ENCODE results near the gene INHA.

Gene INHA

GRCh38 chr2:219555956-219556355, 16.2 kb upstream of the INHA start:
- no CpG with 5 or more reads among the region's 20 CpGs for WGBS, 2 donors (ENCODE audit: extremely low coverage in 2 of 2, insufficient read length in 2 of 2, insufficient replicate concordance in 1 of 2)
- H2BK12ac ChIP-seq (ENCODE audit: low read length), result peak overlapping the region; percentile 41
- peaks cover 0 to 21% (median 0%) of the 10 kb centered on the region in 3 experiments for H3K27me3 ChIP-seq (ENCODE audit: control insufficient read depth in 3 of 3, insufficient read depth in 3 of 3, low read depth in 1 of 3, low read length in 3 of 3)
- H4K91ac ChIP-seq (ENCODE audit: low read depth, low read length, poor library complexity), result no peak overlapping the region
- no peak overlapping the region for H3K4me3 ChIP-seq (ENCODE audit: low read length in 2 of 2)
- no peak overlapping the region for H3K9ac ChIP-seq (ENCODE audit: low read depth, low read length, poor library complexity)
- H3K27ac ChIP-seq (replicated peaks; ENCODE audit: low read length), result no peak overlapping the region
- H3K9me3 ChIP-seq (replicated peaks in 1 of 2; ENCODE audit: control insufficient read depth in 2 of 2, insufficient read depth in 1 of 2, low read depth in 1 of 2, low read length in 2 of 2), result peaks cover 0 to 5% of the 10 kb centered on the region in 2 donors
- H3K18ac ChIP-seq (ENCODE audit: low read length), result no peak overlapping the region
- DNase-seq (ENCODE audit: low spot score), result no peak
- H2AK5ac ChIP-seq (ENCODE audit: low read depth, low read length), result no peak overlapping the region
- no peak overlapping the region for H3K4me2 ChIP-seq (ENCODE audit: insufficient read depth, low read length, poor library complexity, severe bottlenecking)
- H3K36me3 ChIP-seq (replicated peaks in 1 of 2; ENCODE audit: control insufficient read depth in 2 of 2, insufficient read depth in 2 of 2, low read length in 2 of 2), result peaks cover 14 to 55% of the 10 kb centered on the region in 2 donors
- H3K4ac ChIP-seq (ENCODE audit: low read length), result no peak overlapping the region
- H3K23ac ChIP-seq (ENCODE audit: low read depth, low read length, poor library complexity), result no peak overlapping the region
- H2BK5ac ChIP-seq (ENCODE audit: low read length), result no peak overlapping the region
- no peak overlapping the region for H2BK120ac ChIP-seq (ENCODE audit: low read depth, low read length)
- no peak overlapping the region for H3K14ac ChIP-seq (ENCODE audit: low read length)
- H3K79me1 ChIP-seq (ENCODE audit: low read depth, low read length), result peaks cover 14% of the 10 kb centered on the region
- no peak overlapping the region for H2AFZ ChIP-seq (ENCODE audit: low read length)
- H3K4me1 ChIP-seq (ENCODE audit: control insufficient read depth in 2 of 2, insufficient read depth in 1 of 2, low read depth in 1 of 2, low read length in 2 of 2), result peaks cover 10 to 13% of the 10 kb centered on the region in 2 donors
- no peak overlapping the region for H4K8ac ChIP-seq (ENCODE audit: low read depth, low read length)
- H2BK15ac ChIP-seq (ENCODE audit: low read length), result no peak overlapping the region

- no CpG with 5 or more reads among the region's 19 CpGs for WGBS, 2 donors (ENCODE audit: extremely low coverage in 2 of 2, insufficient read length in 2 of 2, insufficient replicate concordance in 1 of 2)
- H4K8ac ChIP-seq (ENCODE audit: low read depth, low read length), result no peak overlapping the region
Measured at GRCh38 chr2:219556413-219556812, 15.7 kb upstream of the INHA start.

DNA sequence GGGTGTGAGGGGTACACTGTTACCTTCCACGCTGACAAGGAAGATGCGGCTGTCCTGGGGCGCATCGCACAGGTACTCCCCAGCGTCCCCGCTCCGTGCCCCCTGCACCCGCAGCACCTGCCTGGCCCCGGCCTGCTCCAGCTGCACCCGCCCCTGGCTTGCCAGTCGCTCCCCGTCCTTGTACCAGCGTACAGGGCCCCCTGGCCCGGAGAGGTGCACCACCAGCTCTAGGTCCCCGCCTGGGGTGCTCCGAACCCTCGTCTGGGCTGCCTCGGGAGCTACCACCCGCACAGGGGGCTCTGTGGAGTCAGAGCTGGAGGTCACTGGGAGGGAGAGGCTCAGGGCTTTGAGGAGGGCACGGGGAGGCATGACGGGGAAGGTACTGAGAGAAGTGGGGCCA, 14.8 kb upstream of the INHA start:
- Histone ChIP-seq H3K27me3 (ENCODE audit: control insufficient read depth in 3 of 3, insufficient read depth in 3 of 3, low read depth in 1 of 3, low read length in 3 of 3) (peaks cover 0 to 11% (median 0%) of the 10 kb centered on the region in 3 experiments), H3K4me2 (ENCODE audit: insufficient read depth, low read length, poor library complexity, severe bottlenecking) (no peak overlapping the region), H4K8ac (ENCODE audit: low read depth, low read length) (peak overlapping the region; percentile 17), H3K9me3 (replicated peaks in 1 of 2; ENCODE audit: control insufficient read depth in 2 of 2, insufficient read depth in 1 of 2, low read depth in 1 of 2, low read length in 2 of 2) (peaks cover 0 to 5% of the 10 kb centered on the region in 2 donors), H3K4me1 (ENCODE audit: control insufficient read depth in 2 of 2, insufficient read depth in 1 of 2, low read depth in 1 of 2, low read length in 2 of 2) (peaks cover 5 to 12% of the 10 kb centered on the region in 2 donors), H2BK120ac (ENCODE audit: low read depth, low read length) (no peak overlapping the region), H3K27ac (replicated peaks; ENCODE audit: low read length) (no peak overlapping the region), H2AK5ac (ENCODE audit: low read depth, low read length) (no peak overlapping the region), H3K4me3 (ENCODE audit: low read length in 2 of 2) (no peak overlapping the region), H2AFZ (ENCODE audit: low read length) (no peak overlapping the region), H3K79me1 (ENCODE audit: low read depth, low read length) (peaks cover 14% of the 10 kb centered on the region), H3K9ac (ENCODE audit: low read depth, low read length, poor library complexity) (no peak overlapping the region), H3K18ac (ENCODE audit: low read length) (no peak overlapping the region), H2BK15ac (ENCODE audit: low read length) (no peak overlapping the region), H3K23ac (ENCODE audit: low read depth, low read length, poor library complexity) (peak overlapping the region; percentile 20), H3K14ac (ENCODE audit: low read length) (peak overlapping the region; percentile 3), H2BK12ac (ENCODE audit: low read length) (no peak overlapping the region), H3K36me3 (replicated peaks in 1 of 2; ENCODE audit: control insufficient read depth in 2 of 2, insufficient read depth in 2 of 2, low read length in 2 of 2) (peaks cover 14 to 69% of the 10 kb centered on the region in 2 donors), H2BK5ac (ENCODE audit: low read length) (no peak overlapping the region), H3K4ac (ENCODE audit: low read length) (no peak overlapping the region), H4K91ac (ENCODE audit: low read depth, low read length, poor library complexity) (no peak overlapping the region)
- no peak for DNase-seq (ENCODE audit: low spot score)
- no CpG with 5 or more reads among the region's 21 CpGs for WGBS, 2 donors (ENCODE audit: extremely low coverage in 2 of 2, insufficient read length in 2 of 2, insufficient replicate concordance in 1 of 2)

More at GRCh38 chr2:219556413-219556812, 15.7 kb upstream of the INHA start:
- Histone ChIP-seq H3K79me1 (ENCODE audit: low read depth, low read length) (peaks cover 14% of the 10 kb centered on the region), H2AFZ (ENCODE audit: low read length) (no peak overlapping the region), H4K91ac (ENCODE audit: low read depth, low read length, poor library complexity) (no peak overlapping the region), H2BK15ac (ENCODE audit: low read length) (no peak overlapping the region), H3K4me3 (ENCODE audit: low read length in 2 of 2) (no peak overlapping the region), H3K4me1 (ENCODE audit: control insufficient read depth in 2 of 2, insufficient read depth in 1 of 2, low read depth in 1 of 2, low read length in 2 of 2) (peaks cover 6 to 14% of the 10 kb centered on the region in 2 donors), H3K18ac (ENCODE audit: low read length) (no peak overlapping the region), H3K4ac (ENCODE audit: low read length) (no peak overlapping the region), H2AK5ac (ENCODE audit: low read depth, low read length) (no peak overlapping the region), H2BK120ac (ENCODE audit: low read depth, low read length) (no peak overlapping the region), H3K9ac (ENCODE audit: low read depth, low read length, poor library complexity) (peak overlapping the region; percentile 2), H3K14ac (ENCODE audit: low read length) (peak overlapping the region; percentile 21), H3K36me3 (replicated peaks in 1 of 2; ENCODE audit: control insufficient read depth in 2 of 2, insufficient read depth in 2 of 2, low read length in 2 of 2) (peaks cover 14 to 60% of the 10 kb centered on the region in 2 donors), H2BK5ac (ENCODE audit: low read length) (no peak overlapping the region), H3K4me2 (ENCODE audit: insufficient read depth, low read length, poor library complexity, severe bottlenecking) (no peak overlapping the region), H3K27ac (replicated peaks; ENCODE audit: low read length) (no peak overlapping the region), H3K23ac (ENCODE audit: low read depth, low read length, poor library complexity) (peak overlapping the region; percentile 44), H2BK12ac (ENCODE audit: low read length) (no peak overlapping the region), H3K9me3 (replicated peaks in 1 of 2; ENCODE audit: control insufficient read depth in 2 of 2, insufficient read depth in 1 of 2, low read depth in 1 of 2, low read length in 2 of 2) (peaks cover 0 to 5% of the 10 kb centered on the region in 2 donors), H3K27me3 (ENCODE audit: control insufficient read depth in 3 of 3, insufficient read depth in 3 of 3, low read depth in 1 of 3, low read length in 3 of 3) (peaks cover 0 to 17% (median 0%) of the 10 kb centered on the region in 3 experiments)
- no peak for DNase-seq (ENCODE audit: low spot score)

DNA sequence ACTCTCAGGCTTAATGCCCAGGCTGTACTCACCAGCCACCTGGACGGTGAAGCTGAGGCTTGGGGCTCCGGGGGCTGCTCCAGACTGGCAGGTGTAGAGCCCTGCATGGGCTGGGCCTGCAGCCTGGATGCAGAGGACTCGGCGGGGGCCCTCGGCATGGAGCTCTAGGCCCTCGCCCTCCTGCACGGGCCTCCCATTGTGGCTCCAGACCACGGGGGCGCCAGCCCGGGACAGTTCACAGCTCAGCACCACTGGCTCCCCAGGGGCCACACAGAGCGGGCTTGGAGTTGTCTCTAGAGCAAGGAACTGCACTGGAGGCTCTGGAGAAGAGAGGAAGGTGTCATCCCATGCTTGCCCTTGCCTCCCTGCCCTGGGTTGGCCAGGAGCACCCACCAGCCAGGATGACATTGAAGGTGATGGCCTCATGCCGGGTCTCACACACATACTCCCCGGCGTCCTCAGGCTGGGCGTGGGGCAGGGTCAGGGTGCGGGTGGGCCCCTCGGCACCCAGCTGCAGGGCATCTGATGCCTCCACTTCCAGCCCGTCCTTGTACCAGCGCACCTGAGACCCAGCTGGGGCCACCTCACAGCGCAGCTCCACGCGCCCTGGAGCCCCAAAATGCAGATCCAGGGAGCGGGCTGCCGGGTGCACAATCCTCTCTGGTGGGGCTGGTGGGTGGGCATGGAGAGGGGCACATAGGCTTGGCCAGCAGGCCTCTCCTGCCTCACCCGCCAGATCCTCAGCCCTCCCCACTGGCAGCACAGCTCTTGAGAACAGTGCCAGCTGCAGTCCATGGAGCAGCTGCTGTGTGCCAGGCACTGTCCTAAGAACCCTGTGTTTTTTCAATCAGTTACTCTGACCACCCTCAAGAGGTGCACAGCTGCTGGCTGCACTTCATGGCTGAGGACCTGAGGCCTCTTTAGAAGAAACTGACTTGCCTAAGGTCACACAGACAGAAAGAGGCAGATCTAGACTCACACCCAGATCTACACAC, 14.0 kb upstream of the INHA start:
- Histone ChIP-seq H2AK5ac (ENCODE audit: low read depth, low read length) (no peak overlapping the region), H3K4me1 (ENCODE audit: control insufficient read depth in 2 of 2, insufficient read depth in 1 of 2, low read depth in 1 of 2, low read length in 2 of 2) (peaks cover under 1 to 11% of the 10 kb centered on the region in 2 donors), H3K79me1 (ENCODE audit: low read depth, low read length) (peaks cover 10% of the 10 kb centered on the region), H3K18ac (ENCODE audit: low read length) (no peak overlapping the region), H2BK15ac (ENCODE audit: low read length) (no peak overlapping the region), H2AFZ (ENCODE audit: low read length) (no peak overlapping the region), H3K27ac (replicated peaks; ENCODE audit: low read length) (no peak overlapping the region), H3K4me3 (ENCODE audit: low read length in 2 of 2) (no peak overlapping the region), H2BK120ac (ENCODE audit: low read depth, low read length) (no peak overlapping the region), H3K4me2 (ENCODE audit: insufficient read depth, low read length, poor library complexity, severe bottlenecking) (no peak overlapping the region), H3K36me3 (replicated peaks in 1 of 2; ENCODE audit: control insufficient read depth in 2 of 2, insufficient read depth in 2 of 2, low read length in 2 of 2) (peaks cover 20 to 76% of the 10 kb centered on the region in 2 donors), H2BK5ac (ENCODE audit: low read length) (peak overlapping the region; percentile 22), H2BK12ac (ENCODE audit: low read length) (no peak overlapping the region), H3K14ac (ENCODE audit: low read length) (no peak overlapping the region), H4K8ac (ENCODE audit: low read depth, low read length) (no peak overlapping the region), H4K91ac (ENCODE audit: low read depth, low read length, poor library complexity) (no peak overlapping the region), H3K9me3 (replicated peaks in 1 of 2; ENCODE audit: control insufficient read depth in 2 of 2, insufficient read depth in 1 of 2, low read depth in 1 of 2, low read length in 2 of 2) (peaks cover 0 to 5% of the 10 kb centered on the region in 2 donors), H3K23ac (ENCODE audit: low read depth, low read length, poor library complexity) (peak overlapping the region; percentile 75), H3K9ac (ENCODE audit: low read depth, low read length, poor library complexity) (no peak overlapping the region), H3K27me3 (ENCODE audit: control insufficient read depth in 3 of 3, insufficient read depth in 3 of 3, low read depth in 1 of 3, low read length in 3 of 3) (peaks cover 0 to 8% (median 0%) of the 10 kb centered on the region in 3 experiments), H3K4ac (ENCODE audit: low read length) (no peak overlapping the region)
- DNase-seq (ENCODE audit: low spot score), result no peak
- WGBS, 2 donors (ENCODE audit: extremely low coverage in 2 of 2, insufficient read length in 2 of 2, insufficient replicate concordance in 1 of 2), result no CpG with 5 or more reads among the region's 25 CpGs
